ENCODE measurements around the gene MALT1. TPM values are rescaled to one million over a fixed set of nuclear protein-coding genes. Genes with fewer than 3 reads are reported as not detected.

Gene MALT1
- total RNA-seq, 6 donors from 2014 or later: 17.1 to 29.3 (median 24.6) TPM

DNA sequence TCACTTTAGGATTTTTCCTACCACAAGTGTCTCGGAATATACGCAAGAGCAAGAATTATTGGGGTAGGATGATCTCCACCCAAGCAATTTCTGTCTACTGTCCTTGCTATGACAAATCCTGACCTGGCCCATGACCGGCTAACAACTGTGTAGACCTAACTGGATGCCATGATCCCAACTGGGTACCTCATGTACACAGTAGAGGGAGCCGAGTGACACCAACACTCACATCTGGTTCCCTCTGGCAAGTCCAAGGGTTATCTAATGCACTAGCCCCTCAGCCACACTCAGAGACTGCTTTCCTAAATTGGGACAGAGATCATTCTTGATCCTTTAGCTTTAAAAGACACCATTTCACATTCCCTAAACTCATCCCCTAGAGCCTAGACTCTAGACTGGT, 132.7 kb downstream of the MALT1 start:
- no peak for TF ChIP-seq POLR2A (IDR thresholded peaks at IDR 0.05)
- TF ChIP-seq EP300 (IDR thresholded peaks at IDR 0.05): no peak
- TF ChIP-seq, protein P1, sequence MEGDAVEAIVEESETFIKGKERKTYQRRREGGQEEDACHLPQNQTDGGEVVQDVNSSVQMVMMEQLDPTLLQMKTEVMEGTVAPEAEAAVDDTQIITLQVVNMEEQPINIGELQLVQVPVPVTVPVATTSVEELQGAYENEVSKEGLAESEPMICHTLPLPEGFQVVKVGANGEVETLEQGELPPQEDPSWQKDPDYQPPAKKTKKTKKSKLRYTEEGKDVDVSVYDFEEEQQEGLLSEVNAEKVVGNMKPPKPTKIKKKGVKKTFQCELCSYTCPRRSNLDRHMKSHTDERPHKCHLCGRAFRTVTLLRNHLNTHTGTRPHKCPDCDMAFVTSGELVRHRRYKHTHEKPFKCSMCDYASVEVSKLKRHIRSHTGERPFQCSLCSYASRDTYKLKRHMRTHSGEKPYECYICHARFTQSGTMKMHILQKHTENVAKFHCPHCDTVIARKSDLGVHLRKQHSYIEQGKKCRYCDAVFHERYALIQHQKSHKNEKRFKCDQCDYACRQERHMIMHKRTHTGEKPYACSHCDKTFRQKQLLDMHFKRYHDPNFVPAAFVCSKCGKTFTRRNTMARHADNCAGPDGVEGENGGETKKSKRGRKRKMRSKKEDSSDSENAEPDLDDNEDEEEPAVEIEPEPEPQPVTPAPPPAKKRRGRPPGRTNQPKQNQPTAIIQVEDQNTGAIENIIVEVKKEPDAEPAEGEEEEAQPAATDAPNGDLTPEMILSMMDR (IDR thresholded peaks at IDR 0.05): no peak
- no peak for TF ChIP-seq POLR2AphosphoS5 (IDR thresholded peaks at IDR 0.05)
- no peak overlapping the region for H3K4me3 ChIP-seq
- no peaks in the 10 kb centered on the region for H3K27me3 ChIP-seq
- H3K27ac ChIP-seq: no peak overlapping the region
- no peaks in the 10 kb centered on the region for H3K36me3 ChIP-seq
- H3K9me3 ChIP-seq: no peaks in the 10 kb centered on the region
- DNase-seq: no peak
- ATAC-seq (ENCODE audit: low FRiP score in 2 of 2): no peak
- H3K4me1 ChIP-seq: no peaks in the 10 kb centered on the region
- WGBS, 2 donors: 98% methylated on average over 4 of the region's 4 CpGs

Other genes with a start within 250 kb of the MALT1 start
- gene ALPK2, start 42.4 kb upstream of the MALT1 start, total RNA-seq: 1 to 10 TPM in 2 of 6 donors, under 1 TPM in 3, not detected in 1; 0.07 to 1.7 (median 0.34) TPM
- gene ZNF532, start 193.4 kb downstream of the MALT1 start, total RNA-seq: 10 to 100 TPM; 35.6 to 76.5 (median 42.9) TPM